Calu3 (cell line): ENCODE results near the gene KRT81. TPM values are rescaled to one million over a fixed set of nuclear protein-coding genes. Genes with fewer than 3 reads are reported as not detected.
"Not testable (repeated sequence)": the region's sequence is repeated elsewhere in the genome, so short reads cannot be mapped to it uniquely, and the experiment has no call there.

Experiments
- BruUV-seq: library from RNA; stranded (reverse); fragments of 400-500 nt; replicated peaks from 2 replicates; lab custom pipeline; 2021; lab: Mats Ljungman, UMichigan
- CTCF ChIA-PET: fragments of 300-600 bp; sonication (Branson Sonifier 250); formaldehyde crosslinking; loops from one replicate; lab custom pipeline; 2022; ENCODE audit warnings: antibody characterized with exemption; lab: Charles Lee
- DNase-seq: peaks from one replicate; pipeline ENCODE4 v3.0.0; 2022
- H3K27ac Mint-ChIP-seq: one replicate; pipeline ENCODE4 v1.8.0; 2022; ENCODE audit warnings: mixed read lengths; ENCODE audit not compliant: unreplicated experiment
- H3K27me3 Mint-ChIP-seq: one replicate; pipeline ENCODE4 v1.8.0; 2022; ENCODE audit warnings: mixed read lengths; ENCODE audit not compliant: unreplicated experiment
- H3K36me3 Mint-ChIP-seq: one replicate; pipeline ENCODE4 v1.8.0; 2022; ENCODE audit warnings: mild to moderate bottlenecking, moderate library complexity, mixed read lengths; ENCODE audit not compliant: insufficient read depth, unreplicated experiment
- H3K4me1 Mint-ChIP-seq: one replicate; pipeline ENCODE4 v1.8.0; 2022; ENCODE audit warnings: mild to moderate bottlenecking, low read depth, mixed read lengths; ENCODE audit not compliant: unreplicated experiment
- H3K4me3 Mint-ChIP-seq: one replicate; pipeline ENCODE4 v1.8.0; 2022; ENCODE audit warnings: mild to moderate bottlenecking, low read depth, moderate library complexity, mixed read lengths; ENCODE audit not compliant: unreplicated experiment
- H3K9me3 Mint-ChIP-seq: one replicate; pipeline ENCODE4 v1.8.0; 2022; ENCODE audit warnings: low read depth, mixed read lengths; ENCODE audit not compliant: unreplicated experiment
- intact Hi-C: fragments of 100-400 bp; cut with micrococcal nuclease; formaldehyde crosslinking; loops from one replicate; pipeline ENCODE4 v1.10.0; 2022; ENCODE audit not compliant: unreplicated experiment
- total RNA-seq: library from RNA; stranded (reverse); gene quantifications from 2 replicates; pipeline ENCODE4 v1.2.3, GENCODE V29; 2022
- TF ChIP-seq, protein P1 (sequence below): fragments of 200-600 bp; IDR thresholded peaks from one replicate; pipeline ENCODE4 v1.8.0; 2022; ENCODE audit warnings: antibody characterized with exemption; ENCODE audit not compliant: unreplicated experiment

The KRT81 gene
- total RNA-seq, 1 experiment from 2014 or later, result 0.28 TPM

DNA sequence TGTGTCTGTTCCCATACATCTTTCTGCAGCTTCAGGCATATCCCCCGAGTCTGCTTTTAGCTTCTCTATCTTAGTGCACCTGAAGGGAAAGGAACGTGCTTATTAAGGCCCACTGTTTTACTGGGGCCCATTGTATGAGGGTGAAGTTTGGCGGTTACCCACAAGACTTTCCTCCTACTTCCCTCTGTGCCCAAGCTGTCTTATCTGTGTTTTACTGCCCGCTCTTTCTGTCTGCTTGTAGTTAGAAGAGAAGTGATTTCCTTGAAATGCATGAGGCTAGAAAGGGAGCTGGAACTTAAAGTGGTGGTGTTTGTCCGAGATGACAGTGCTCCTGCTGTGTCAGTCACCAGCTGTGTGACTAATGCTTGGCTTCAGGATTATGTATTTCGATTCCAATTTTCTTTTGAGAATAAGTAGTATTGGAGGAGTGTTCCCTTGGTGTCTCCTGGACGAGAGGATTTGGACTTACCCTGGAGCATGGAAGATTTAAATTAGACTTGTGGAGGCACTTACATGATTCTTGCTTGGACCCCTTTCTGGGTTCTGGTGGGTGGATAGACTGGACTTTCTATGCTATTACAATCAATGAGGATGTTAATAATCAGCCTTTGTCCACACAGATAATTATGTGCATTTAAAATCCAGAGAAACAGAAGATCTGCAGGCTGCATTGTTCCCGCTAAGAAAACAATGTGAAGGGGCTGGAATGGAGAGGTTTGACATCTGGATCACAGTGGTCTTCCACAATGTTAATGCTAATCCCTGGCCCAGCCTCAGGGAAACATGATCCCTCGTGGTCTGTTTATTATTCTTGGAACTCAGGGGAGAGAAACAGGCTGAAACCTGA is 30.8 kb downstream of the KRT81 start:
- Mint-ChIP-seq H3K27me3 (peaks cover 11% of the 10 kb centered on the region), H3K9me3 (no peaks in the 10 kb centered on the region), H3K27ac (no peak overlapping the region), H3K36me3 (peaks cover 36% of the 10 kb centered on the region), H3K4me1 (peaks cover 33% of the 10 kb centered on the region), H3K4me3 (no peak overlapping the region)
- intact Hi-C loops, result no loop called here
- TF ChIP-seq, protein P1, sequence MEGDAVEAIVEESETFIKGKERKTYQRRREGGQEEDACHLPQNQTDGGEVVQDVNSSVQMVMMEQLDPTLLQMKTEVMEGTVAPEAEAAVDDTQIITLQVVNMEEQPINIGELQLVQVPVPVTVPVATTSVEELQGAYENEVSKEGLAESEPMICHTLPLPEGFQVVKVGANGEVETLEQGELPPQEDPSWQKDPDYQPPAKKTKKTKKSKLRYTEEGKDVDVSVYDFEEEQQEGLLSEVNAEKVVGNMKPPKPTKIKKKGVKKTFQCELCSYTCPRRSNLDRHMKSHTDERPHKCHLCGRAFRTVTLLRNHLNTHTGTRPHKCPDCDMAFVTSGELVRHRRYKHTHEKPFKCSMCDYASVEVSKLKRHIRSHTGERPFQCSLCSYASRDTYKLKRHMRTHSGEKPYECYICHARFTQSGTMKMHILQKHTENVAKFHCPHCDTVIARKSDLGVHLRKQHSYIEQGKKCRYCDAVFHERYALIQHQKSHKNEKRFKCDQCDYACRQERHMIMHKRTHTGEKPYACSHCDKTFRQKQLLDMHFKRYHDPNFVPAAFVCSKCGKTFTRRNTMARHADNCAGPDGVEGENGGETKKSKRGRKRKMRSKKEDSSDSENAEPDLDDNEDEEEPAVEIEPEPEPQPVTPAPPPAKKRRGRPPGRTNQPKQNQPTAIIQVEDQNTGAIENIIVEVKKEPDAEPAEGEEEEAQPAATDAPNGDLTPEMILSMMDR, result no peak
- DNase-seq, result no peak
- no TSS peak for BruUV-seq
- CTCF ChIA-PET, result no interaction called here

DNA sequence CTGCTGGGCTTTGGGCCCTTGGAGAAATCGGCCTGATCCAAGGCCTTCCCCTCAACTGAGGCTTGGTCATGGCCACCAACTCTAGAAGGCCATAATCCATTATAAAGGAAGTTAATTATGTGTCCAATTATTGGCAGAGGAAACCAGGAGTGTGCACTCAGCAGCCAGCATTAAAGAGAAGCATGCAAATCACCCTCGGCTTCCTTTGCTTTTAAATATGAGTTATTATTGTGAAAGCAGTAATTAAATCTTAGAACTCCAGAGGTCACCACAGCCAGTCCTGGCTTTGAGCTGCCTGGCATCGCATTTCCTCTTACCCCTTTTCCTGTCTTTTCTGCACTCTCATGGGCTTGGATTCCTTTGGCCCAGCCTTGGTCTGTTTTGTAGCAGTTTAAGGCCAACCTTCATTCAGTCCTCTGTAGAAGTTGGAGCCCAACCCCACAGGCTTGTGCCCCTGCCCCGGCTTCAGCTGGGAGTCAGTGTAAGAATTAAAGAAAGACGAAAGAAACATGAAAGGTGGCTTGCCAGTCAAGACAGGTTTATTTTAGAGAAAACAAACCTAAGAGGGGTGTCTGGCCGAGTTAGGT is 31.6 kb downstream of the KRT81 start:
- no TSS peak for BruUV-seq
- no peak for DNase-seq
- TF ChIP-seq, protein P1, result no peak
- CTCF ChIA-PET, result no interaction called here
- Mint-ChIP-seq H3K4me3 (no peak overlapping the region), H3K36me3 (peaks cover 44% of the 10 kb centered on the region), H3K4me1 (peaks cover 33% of the 10 kb centered on the region), H3K27me3 (peaks cover 12% of the 10 kb centered on the region), H3K27ac (no peak overlapping the region), H3K9me3 (no peaks in the 10 kb centered on the region)
- intact Hi-C loops, result no loop called here

DNA sequence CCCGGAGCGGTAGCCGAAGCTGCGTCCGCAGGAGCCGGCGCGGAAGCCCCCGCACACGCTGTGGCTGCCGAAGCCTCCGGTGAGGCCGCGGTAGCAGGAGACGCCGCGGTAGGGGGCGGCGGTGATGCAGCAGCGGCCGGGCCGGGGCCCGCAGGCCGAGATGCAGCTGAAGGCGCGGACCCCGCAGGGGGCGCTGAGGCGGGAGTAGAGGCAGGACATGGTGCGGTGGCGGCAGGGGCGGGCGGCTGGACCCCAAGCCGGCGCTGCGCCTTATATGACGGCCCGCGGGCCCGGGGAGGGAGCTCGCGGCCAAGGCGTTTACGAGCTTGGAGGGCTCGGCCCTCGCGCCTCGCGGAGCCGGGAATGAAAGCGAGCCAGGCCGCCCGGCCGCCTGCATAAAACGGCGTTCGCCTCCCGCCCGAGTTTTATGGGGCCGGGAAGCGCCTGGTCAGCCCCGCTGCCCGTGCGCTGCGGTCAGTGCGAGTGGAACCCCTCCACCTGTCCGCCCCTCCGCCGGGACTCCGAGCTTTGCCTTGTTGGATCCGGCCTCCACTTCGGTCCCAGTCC is 32.9 kb downstream of the KRT81 start:
- TF ChIP-seq, protein P1, result no peak
- no TSS peak for BruUV-seq
- Mint-ChIP-seq H3K9me3 (no peaks in the 10 kb centered on the region), H3K27ac (no peak overlapping the region), H3K4me1 (peaks cover 33% of the 10 kb centered on the region), H3K4me3 (no peak overlapping the region), H3K27me3 (peaks cover 12% of the 10 kb centered on the region), H3K36me3 (peaks cover 58% of the 10 kb centered on the region)
- CTCF ChIA-PET, result no interaction called here
- intact Hi-C loops, result no loop called here
- DNase-seq, result no peak

DNA sequence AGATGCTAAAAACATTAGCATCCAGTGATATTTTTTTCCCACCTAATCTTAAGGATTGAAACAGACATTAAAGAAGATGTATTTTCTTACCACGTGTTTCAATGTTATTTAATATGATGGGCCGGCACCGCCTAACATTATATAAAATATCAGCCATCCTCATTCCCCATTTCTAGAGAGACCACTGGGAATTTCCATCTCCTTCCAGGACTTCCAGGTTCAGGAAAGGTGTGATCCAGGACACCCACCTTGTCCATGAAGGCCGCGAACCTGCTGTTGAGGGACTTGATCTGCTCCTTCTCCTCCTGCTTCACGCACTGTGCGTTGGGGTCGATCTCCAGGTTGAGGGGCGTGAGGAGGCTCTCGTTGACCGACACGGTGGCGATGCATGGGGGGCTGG is 33.4 kb downstream of the KRT81 start:
- intact Hi-C loops, CTCF ChIA-PET, H3K4me3 Mint-ChIP-seq, BruUV-seq, DNase-seq, H3K27ac Mint-ChIP-seq, H3K9me3 Mint-ChIP-seq: not testable (repeated sequence)
- peaks cover 33% of the 10 kb centered on the region for H3K4me1 Mint-ChIP-seq
- H3K27me3 Mint-ChIP-seq, result peaks cover 12% of the 10 kb centered on the region
- peaks cover 63% of the 10 kb centered on the region for H3K36me3 Mint-ChIP-seq
